Left lung (tissue), 10 donors: ENCODE results near the gene RHOF. TPM values are rescaled to one million over a fixed set of nuclear protein-coding genes. Genes with fewer than 3 reads are reported as not detected.

Experiments used
- ATAC-seq: fragments of 200-7000 bp; cut with Tn5 transposase; one replicate; pipeline ENCODE4 v1.9.1; 2020; ENCODE audit warnings: moderate library complexity
- DNase-seq, 4 donors: peaks; one replicate each; pipeline ENCODE4 v3.0.0-alpha.2; 2013 to 2020
- H3K27ac ChIP-seq, 2 donors: fragments of 200-600 bp; sonication (generic) in 1 of 2; one replicate each; pipeline versions ENCODE4 v1.5.0 to v1.8.0; 2020 to 2021
- H3K27me3 ChIP-seq, 2 donors: fragments of 200-600 bp; sonication (generic) in 1 of 2; one replicate each; pipeline versions ENCODE4 v1.5.0 to v1.8.0; 2020 to 2021
- H3K36me3 ChIP-seq, 2 donors: fragments of 200-600 bp; sonication (generic) in 1 of 2; one replicate each; pipeline versions ENCODE4 v1.5.0 to v1.8.0; 2020 to 2021
- H3K4me1 ChIP-seq, 2 donors: fragments of 200-600 bp; one replicate each; pipeline ENCODE4 v1.8.0; 2021
- H3K4me3 ChIP-seq, 2 donors: fragments of 200-600 bp; sonication (generic) in 1 of 2; one replicate each; pipeline versions ENCODE4 v1.5.0 to v1.8.0; 2020 to 2021; ENCODE audit warnings: mild to moderate bottlenecking in 1 of 2
- H3K9me3 ChIP-seq, 2 donors: fragments of 200-600 bp; sonication (generic) in 1 of 2; one replicate each; pipeline versions ENCODE4 v1.5.0 to v1.8.0; 2020 to 2021
- CTCF ChIP-seq, 2 donors: fragments of 200-600 bp; sonication (generic) in 1 of 2; IDR thresholded peaks; one replicate each; pipeline versions ENCODE4 v1.5.0 to v1.8.0; 2021; ENCODE audit warnings: antibody characterized with exemption in 2 of 2
- intact Hi-C, 2 donors: fragments of 100-400 bp; cut with DNase I; formaldehyde crosslinking; loops; one replicate each; pipeline versions ENCODE4 v1.11.2 to v1.14.2; 2022
- polyA plus RNA-seq, 6 donors: library from polyadenylated mRNA; unstranded; fragments of 120-200 nt; gene quantifications; one replicate each; pipeline ENCODE4 v1.2.1, GENCODE V29; 2013; ENCODE audit not compliant: insufficient read length in 6 of 6
- total RNA-seq, 2 donors: library from RNA; stranded (reverse); fragmentation: NEBNext Ultra II Directional; extraction: Animal tissue kit (Norgen Biotek cat#: 25700); gene quantifications; one replicate each; pipeline ENCODE4 v1.2.1, GENCODE V29; 2021
- donor health status: DM: no; HTN: yes; CAD: no.
- donor health status: DM: no; HTN: no; CAD: no.

The RHOF gene
- total and polyA plus RNA-seq, 8 donors: 8.5 to 48.3 (median 12.3) TPM

DNA sequence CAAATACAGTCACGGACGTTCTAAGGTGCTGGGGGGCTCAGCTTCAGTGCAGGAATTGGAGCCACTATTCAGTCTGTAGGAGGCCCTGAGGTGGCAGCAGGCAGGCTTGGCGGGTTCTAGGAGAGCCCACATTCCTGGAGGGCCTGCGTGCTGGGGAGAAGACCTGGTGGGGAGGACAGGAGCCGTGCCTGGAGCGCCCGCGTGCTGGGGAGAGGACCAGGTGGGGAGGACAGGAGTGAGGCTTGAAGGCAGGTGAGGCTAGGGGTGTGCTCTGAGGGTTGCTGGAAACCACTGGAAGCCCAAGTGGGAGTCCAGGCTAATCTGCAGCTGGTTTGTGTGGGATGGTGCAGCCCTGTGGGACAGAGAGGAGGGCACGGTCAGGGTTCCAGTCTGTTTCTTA, 23.1 kb downstream of the RHOF start:
- no peak for TF ChIP-seq CTCF (IDR thresholded peaks at IDR 0.05)
- Histone ChIP-seq H3K4me3 (no peak overlapping the region), H3K9me3 (no peaks in the 10 kb centered on the region), H3K27me3 (no peaks in the 10 kb centered on the region), H3K4me1 (peaks cover 2 to 8% of the 10 kb centered on the region in 2 donors), H3K27ac (no peak overlapping the region), H3K36me3 (no peaks in the 10 kb centered on the region)
- ATAC-seq (no peak), DNase-seq (no peak)
- intact Hi-C loops: loop anchor here in 1 of 2 donors (5.0 kb wide), 1 partner anchor 73 kb away; no protein-coding TSS in a partner anchor

DNA sequence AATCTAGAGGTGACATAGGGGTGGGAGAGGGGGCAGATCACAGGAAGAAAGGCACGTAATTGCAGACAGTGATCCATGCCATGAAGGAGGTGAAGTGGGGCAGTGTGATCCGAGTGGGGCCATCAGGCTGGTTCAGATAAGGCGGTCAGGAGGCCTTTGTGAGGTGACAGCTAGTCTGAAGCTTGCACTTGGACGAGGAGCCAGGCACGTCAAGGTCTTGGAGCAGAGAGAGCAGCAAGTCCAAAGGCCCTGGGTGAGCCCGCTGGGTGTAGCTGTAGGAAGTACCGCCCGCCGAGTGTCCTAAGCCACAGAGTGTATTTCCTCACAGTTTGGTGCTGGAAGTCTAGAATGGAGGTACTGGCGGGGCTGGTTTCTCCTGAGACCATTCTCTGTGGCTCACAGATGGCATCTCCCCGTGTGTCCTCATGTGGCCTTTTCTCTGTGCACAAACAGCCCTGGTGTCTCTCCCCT, 23.6 kb downstream of the RHOF start:
- no peaks in the 10 kb centered on the region for H3K36me3 ChIP-seq
- H3K9me3 ChIP-seq: no peaks in the 10 kb centered on the region
- no peaks in the 10 kb centered on the region for H3K27me3 ChIP-seq
- H3K4me1 ChIP-seq: peaks cover 2 to 8% of the 10 kb centered on the region in 2 donors
- no peak overlapping the region for H3K27ac ChIP-seq
- intact Hi-C loops: loop anchor here in 1 of 2 donors (5.0 kb wide), 1 partner anchor 73 kb away; no protein-coding TSS in a partner anchor
- no peak for ATAC-seq
- TF ChIP-seq CTCF (IDR thresholded peaks at IDR 0.05): no peak
- no peak overlapping the region for H3K4me3 ChIP-seq
- no peak for DNase-seq

DNA sequence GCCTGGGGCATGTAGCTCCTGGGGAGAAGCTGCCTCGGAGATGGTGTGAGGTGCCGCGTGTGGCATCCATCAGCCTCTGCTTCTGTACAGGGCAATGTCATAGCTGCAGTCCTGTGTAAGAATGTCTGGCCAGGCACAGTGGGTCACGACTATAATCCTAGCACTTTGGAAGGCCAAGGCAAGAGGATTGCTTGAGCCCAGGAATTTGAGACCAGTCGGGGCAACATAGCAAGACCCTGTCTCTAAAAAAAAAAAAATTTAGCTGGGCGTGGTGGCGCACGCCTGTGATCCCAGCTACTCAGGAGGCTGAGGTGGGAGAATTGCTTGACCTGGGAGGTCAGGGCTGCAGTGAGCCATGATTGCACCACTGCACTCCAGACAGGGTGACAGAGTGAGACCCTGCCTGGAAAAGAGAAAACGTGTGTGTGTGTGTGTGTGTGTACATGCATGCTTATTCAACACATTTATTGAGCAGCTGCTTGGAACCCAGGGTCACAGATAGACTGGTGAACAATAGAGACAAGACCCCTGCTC, 24.1 kb downstream of the RHOF start:
- no peaks in the 10 kb centered on the region for H3K9me3 ChIP-seq
- no peak for TF ChIP-seq CTCF (IDR thresholded peaks at IDR 0.05)
- DNase-seq: no peak
- H3K27ac ChIP-seq: no peak overlapping the region
- H3K36me3 ChIP-seq: no peaks in the 10 kb centered on the region
- intact Hi-C loops: no loop called here
- ATAC-seq: no peak
- H3K27me3 ChIP-seq: no peaks in the 10 kb centered on the region
- H3K4me1 ChIP-seq: peaks cover under 1 to 8% of the 10 kb centered on the region in 2 donors
- no peak overlapping the region for H3K4me3 ChIP-seq

DNA sequence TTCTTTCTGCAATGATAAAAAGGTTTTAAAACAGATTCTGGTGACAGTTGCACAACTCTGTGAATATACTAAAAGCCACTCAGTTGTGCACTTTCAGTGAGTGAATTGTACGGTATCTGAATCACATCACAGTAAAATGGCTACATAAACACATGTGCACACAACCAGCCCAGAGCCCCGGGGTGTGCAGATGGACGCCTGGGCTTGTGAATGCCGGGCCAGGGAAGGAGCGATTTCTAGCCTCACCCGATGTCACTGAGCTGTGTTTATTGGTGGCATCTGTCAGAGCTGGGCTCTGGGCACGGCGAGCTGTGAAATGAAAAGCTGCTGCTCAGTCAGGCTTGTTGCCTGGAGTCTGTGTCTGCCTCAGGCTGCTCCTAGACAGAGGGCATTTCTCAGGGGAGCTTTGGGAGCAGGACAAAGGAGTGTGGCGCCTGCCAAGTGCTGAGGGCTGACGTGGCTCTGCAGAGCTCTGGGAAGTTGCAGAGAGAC, 25.9 kb downstream of the RHOF start:
- intact Hi-C loops: no loop called here
- no peaks in the 10 kb centered on the region for H3K27me3 ChIP-seq
- no peak for DNase-seq
- ATAC-seq: peak; percentile 22
- no peak overlapping the region for H3K27ac ChIP-seq
- H3K36me3 ChIP-seq: no peaks in the 10 kb centered on the region
- H3K4me3 ChIP-seq: no peak overlapping the region
- TF ChIP-seq CTCF (IDR thresholded peaks at IDR 0.05): no peak
- no peaks in the 10 kb centered on the region for H3K4me1 ChIP-seq
- no peaks in the 10 kb centered on the region for H3K9me3 ChIP-seq

- DNase-seq: no peak
- ATAC-seq: no peak
- Histone ChIP-seq H3K9me3 (no peaks in the 10 kb centered on the region), H3K27ac (no peak overlapping the region), H3K27me3 (no peaks in the 10 kb centered on the region), H3K4me1 (no peaks in the 10 kb centered on the region), H3K4me3 (no peak overlapping the region), H3K36me3 (no peaks in the 10 kb centered on the region)
- intact Hi-C loops: no loop called here
- TF ChIP-seq CTCF (IDR thresholded peaks at IDR 0.05): no peak
Measured at GRCh38 chr12:121766290-121767039, 27.0 kb downstream of the RHOF start.
